GM21423 (cell line): ENCODE results near the gene TP53I13.

Experiments used
- ATAC-seq: cut with Tn5 transposase; IDR thresholded peaks from one replicate; pipeline ENCODE4 v1.9.1; 2021; ENCODE audit warnings: mild to moderate bottlenecking, moderate library complexity; ENCODE audit not compliant: unreplicated experiment

Gene TP53I13

DNA sequence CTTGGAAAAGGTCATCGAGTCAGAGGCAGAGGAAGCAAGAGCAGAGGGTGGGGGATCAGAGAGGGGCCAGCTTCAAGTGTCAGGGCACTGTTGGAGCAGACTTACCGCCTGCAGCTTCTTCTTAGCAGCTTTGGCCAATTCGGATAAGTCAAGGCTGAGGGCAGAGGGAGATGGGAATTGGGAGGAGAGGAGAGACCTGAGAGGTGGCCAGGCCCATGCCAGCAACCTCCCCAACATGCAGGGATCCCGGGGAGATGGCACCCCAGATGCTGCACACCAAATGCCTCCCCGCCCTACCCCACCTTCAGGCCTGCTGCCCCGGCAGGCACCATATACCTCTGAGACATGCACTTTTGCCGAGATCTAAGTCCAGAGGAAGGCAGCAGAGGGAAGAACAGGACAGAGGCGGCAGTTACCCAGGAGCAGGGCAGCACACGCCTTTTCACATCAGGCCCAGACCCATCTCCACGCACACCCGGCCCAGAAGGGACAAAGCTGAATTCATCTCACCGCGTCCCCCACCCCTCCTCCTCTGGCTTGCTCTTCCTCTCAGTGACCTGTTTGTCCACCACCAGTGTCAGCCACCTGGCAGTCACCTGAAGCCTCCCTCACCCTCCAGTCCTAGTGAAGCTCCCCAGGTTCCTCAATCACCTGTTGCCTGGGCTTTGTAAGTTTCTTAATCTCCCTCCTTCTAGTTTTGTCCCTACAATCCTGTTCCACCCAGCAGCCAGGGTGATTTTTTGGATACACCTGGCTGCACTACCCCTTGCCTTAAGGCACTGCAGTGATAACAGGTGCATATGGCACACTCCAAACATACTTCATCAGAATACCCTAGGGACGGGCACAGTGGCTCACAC, 10.4 kb downstream of the TP53I13 start:
- ATAC-seq = no peak

- peak; percentile 81 for ATAC-seq
These were observed 11.6 kb downstream of the TP53I13 start for GRCh38 chr17:29579866-29580771.

- ATAC-seq = no peak
These were observed 13.2 kb downstream of the TP53I13 start for GRCh38 chr17:29581583-29582253.

DNA sequence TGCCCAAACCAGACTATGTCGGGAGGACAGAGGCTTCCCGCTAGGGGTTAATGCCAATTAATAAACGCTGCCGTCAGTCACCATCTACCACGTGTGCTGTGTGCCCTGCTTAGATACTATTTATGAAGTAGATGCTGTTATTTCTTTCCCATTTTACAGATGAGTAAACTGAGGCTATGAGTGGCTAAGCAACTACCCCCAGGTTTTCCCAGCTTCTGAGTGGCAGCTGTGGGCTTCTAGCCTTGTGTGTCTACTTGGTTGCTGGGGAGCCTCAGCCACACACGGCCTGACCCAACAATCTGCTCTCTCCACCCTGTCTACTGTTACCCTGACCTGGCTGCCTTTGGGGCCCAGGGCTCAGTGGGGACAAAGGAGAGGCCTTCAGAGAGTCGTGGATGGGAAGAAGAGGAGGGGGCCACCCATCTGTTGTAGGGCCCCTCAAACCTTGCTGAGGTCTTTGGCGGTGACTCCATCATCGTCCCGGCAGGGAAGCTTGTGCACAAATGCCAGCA, 13.8 kb downstream of the TP53I13 start:
- no peak for ATAC-seq

DNA sequence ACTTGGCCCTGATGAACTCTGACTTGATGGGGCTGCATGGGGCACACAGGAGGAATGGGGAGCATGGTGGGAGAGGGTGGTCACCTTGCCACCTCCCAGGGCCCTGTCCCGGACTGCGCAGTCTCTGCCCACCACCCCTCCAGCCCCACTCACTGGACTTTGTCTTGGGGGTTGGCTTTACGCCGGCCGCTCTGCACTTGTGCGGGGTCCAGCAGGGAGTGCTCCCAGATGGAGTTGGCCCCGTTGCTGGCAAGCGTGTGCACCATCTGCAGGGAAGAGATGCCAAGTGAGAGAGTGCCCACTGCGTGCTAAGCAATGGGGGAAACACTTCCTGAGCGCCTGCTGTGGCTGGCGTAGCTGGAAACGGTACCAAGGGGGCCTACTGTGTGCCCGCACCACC, 14.3 kb downstream of the TP53I13 start:
- ATAC-seq = no peak

- no peak for ATAC-seq
These were observed 15.1 kb downstream of the TP53I13 start for GRCh38 chr17:29583324-29584248.

DNA sequence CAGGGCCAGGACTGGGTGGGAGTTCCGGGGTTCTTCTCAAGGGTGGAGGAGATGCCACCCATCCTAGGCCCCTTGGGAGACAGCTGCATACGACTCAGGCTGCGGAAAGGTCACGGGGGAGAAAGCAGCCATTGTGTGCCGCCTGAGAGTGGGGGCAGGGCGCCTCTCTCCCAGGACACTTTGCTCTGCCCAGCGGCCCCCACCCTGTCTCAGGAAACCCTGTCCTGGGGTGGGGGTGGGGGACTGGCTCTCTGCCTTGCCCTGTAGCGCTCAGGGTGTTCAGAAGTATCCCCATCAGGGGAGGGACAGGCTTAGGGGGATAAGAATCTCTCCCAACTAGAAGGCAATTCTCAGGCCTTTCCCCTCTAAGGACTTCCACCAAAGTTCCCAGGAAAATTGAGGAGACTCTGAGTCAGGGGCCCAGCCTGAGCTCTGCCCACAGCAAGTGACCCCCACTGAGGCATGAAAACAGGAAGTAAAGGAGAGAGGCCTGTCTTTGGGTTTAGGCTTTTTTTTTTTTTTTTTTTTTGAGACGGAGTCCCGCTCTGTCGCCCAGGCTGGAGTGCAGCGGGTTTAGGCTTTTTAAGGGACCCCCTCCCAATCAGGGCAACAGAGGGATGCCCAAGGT, 16.1 kb downstream of the TP53I13 start:
- no peak for ATAC-seq

- ATAC-seq = no peak
These were observed 16.7 kb downstream of the TP53I13 start for GRCh38 chr17:29585080-29585751.

GRCh38 chr17:29586676-29587469, 18.4 kb downstream of the TP53I13 start:
- ATAC-seq = no peak

- ATAC-seq = no peak
These were observed 19.1 kb downstream of the TP53I13 start for GRCh38 chr17:29587591-29587990.

GRCh38 chr17:29588017-29588561, 19.6 kb downstream of the TP53I13 start:
- ATAC-seq = no peak

DNA sequence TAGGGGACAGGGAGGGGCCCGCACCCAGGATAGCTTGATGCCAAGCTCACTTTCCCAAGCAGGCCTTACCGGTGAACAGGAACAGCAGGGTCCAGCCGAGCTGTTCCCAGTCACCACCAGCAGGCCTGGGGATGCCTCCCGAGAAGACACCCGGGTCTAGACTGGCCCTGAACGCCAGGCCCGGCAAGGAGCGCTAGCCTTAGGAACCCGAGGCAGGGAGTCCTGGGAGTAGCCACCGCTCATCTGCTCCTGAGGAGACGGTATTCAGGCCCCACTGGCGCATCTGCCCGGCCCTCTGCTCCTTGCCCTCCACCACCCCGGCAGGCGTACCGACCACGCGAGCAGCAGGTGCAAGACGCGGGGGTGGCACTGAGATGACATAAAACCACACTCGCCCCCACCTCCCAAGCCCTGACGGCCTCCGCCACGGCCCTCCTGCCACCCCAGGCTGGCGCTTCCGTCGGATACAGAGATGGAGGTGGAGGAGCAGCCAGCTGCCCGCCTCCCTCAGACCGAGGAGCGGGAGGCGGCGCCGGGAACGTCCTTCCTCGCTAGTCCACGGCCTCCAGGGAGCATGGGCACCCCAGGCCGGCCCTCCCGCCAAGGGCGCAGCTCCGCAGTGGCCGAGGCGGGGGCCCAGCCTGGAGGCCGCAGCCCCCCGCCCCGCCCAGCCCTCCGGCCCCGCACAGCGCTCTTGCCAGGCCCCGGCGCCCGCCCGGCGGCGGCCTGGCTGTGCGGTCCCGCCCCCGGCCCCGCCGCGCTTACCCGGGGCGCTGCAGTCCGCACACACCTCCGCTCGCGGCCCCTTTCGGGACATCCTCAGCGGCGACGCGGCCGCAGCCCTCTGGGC, 20.3 kb downstream of the TP53I13 start:
- peak; percentile 9 for ATAC-seq

DNA sequence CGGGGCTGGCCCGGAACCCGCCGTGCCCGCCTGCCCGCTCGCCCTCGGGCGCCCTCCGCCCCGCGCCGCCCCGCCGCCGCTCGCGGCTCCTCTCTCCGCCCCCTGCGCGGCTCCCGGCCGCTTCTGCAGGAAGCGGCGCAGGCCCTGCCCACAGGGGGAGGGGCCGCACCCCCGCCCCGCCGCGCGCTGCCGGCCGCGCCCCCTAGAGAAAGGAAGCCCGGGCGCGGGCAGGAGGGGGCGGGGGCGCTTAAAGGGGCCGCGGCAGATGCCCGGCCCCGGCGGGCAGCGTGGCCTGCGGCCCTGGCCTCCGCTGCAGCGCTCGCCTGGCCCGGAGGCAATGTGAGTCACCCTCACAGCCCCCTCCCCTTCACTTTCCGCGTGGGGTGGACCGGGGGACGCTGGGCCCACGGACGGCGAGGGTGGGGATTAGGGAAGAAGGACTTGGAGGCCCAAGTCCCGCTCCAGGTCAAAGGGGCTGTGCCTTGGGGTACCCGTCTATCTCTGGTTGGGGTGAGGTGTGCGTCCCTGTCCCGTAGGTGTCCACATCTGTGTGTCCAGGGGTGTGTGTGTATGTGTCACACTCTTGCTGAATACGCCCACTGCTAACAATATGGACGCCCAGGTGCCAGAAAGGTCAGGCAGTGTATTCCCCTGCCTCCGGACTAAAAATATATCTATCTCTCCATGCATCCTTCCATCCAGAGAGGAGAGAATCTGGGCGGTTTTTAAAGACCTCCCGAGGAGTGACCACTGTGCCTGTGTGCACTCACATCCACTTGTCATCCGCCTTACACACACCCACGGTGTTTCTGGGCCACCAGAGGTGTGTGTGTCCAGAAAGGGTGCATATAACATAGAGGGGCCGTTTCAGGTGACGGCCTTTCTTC, 21.3 kb downstream of the TP53I13 start, which contains the start of gene GIT1:
Gene GIT1 (minus strand): TSS at position 125 of the 887 bp plus-strand sequence. CDS start 270 bp downstream, outside the sequence.
- ATAC-seq = peak; percentile 71

GRCh38 chr17:29590411-29591145, 22.1 kb downstream of the TP53I13 start:
- ATAC-seq = no peak

GRCh38 chr17:29591146-29591736, 22.7 kb downstream of the TP53I13 start:
- no peak for ATAC-seq
